ENCODE data around the gene EXD1. TPM values are rescaled to one million over a fixed set of nuclear protein-coding genes. Genes with fewer than 3 reads are reported as not detected.

The EXD1 gene
- polyA plus RNA-seq, 1 donor (not counting 4 experiments of a cell fraction or from before 2014, with no cell fraction given) = 0.16 TPM

GRCh38 chr15:41205315-41205714, 25.2 kb downstream of the EXD1 start:
- H3K4me1 ChIP-seq (ENCODE audit: control insufficient read depth, extremely low read depth, insufficient read depth, low read length) = peaks cover 17% of the 10 kb centered on the region
- FAIRE-seq = no peak
- dilution Hi-C loops (cut with MboI; ENCODE audit: extremely low pct_ligation_motif_present, low sequenced_read_pairs) = no loop called here

GRCh38 chr15:41203395-41203794, 27.2 kb downstream of the EXD1 start:
- Histone ChIP-seq H3K4me1 (ENCODE audit: control insufficient read depth, extremely low read depth, insufficient read depth, low read length) (peaks cover 10% of the 10 kb centered on the region), H3K9ac (ENCODE audit: control insufficient read depth, extremely low read depth, insufficient read depth, low read length) (no peak overlapping the region), H3K27me3 (ENCODE audit: control insufficient read depth, extremely low read depth, insufficient read depth, low read length) (no peaks in the 10 kb centered on the region), H3K9me1 (ENCODE audit: control insufficient read depth, extremely low read depth, insufficient read depth, low read length) (no peaks in the 10 kb centered on the region), H3K4me3 (ENCODE audit: control insufficient read depth in 2 of 3, extremely low read depth in 1 of 3, insufficient read depth in 2 of 3, low read depth in 1 of 3, low read length in 3 of 3) (no peak overlapping the region), H4K20me1 (ENCODE audit: control insufficient read depth, extremely low read depth, insufficient read depth, low read length) (no peaks in the 10 kb centered on the region), H3K9me3 (ENCODE audit: control insufficient read depth, low read depth, low read length) (no peaks in the 10 kb centered on the region), H2AFZ (ENCODE audit: control insufficient read depth, low read length) (no peak overlapping the region), H3K36me3 (ENCODE audit: control insufficient read depth in 2 of 2, extremely low read depth in 1 of 2, insufficient read depth in 2 of 2, low read length in 2 of 2) (no peaks in the 10 kb centered on the region), H3K4me2 (ENCODE audit: control insufficient read depth, extremely low read depth, insufficient read depth, low read depth, low read length) (no peak overlapping the region), H3K27ac (ENCODE audit: control insufficient read depth, insufficient read depth, low read length) (no peak overlapping the region), H3K79me2 (ENCODE audit: control insufficient read depth, insufficient read depth, low read length) (no peaks in the 10 kb centered on the region)
- no peak for TF ChIP-seq EZH2 (IDR thresholded peaks at IDR 0.05; ENCODE audit: low read length)
- no peak for TF ChIP-seq CTCF (optimal IDR thresholded peaks at IDR 0.05 in 1 of 3, IDR thresholded peaks at IDR 0.05 in 1 of 3, conservative IDR thresholded peaks at IDR 0.05 in 1 of 3; ENCODE audit: extremely low read depth in 1 of 3, insufficient read depth in 2 of 3, low read length in 3 of 3)
- DNase-seq (ENCODE audit: low read depth, low spot score) (no peak), FAIRE-seq (no peak)
- dilution Hi-C loops (cut with MboI; ENCODE audit: extremely low pct_ligation_motif_present, low sequenced_read_pairs) = no loop called here

More at GRCh38 chr15:41205315-41205714, 25.2 kb downstream of the EXD1 start:
- Histone ChIP-seq H3K9ac (ENCODE audit: control insufficient read depth, extremely low read depth, insufficient read depth, low read length) (no peak overlapping the region), H3K4me2 (ENCODE audit: control insufficient read depth, extremely low read depth, insufficient read depth, low read depth, low read length) (no peak overlapping the region), H2AFZ (ENCODE audit: control insufficient read depth, low read length) (no peak overlapping the region), H3K36me3 (ENCODE audit: control insufficient read depth in 2 of 2, extremely low read depth in 1 of 2, insufficient read depth in 2 of 2, low read length in 2 of 2) (no peaks in the 10 kb centered on the region), H3K79me2 (ENCODE audit: control insufficient read depth, insufficient read depth, low read length) (no peaks in the 10 kb centered on the region), H4K20me1 (ENCODE audit: control insufficient read depth, extremely low read depth, insufficient read depth, low read length) (no peaks in the 10 kb centered on the region), H3K9me1 (ENCODE audit: control insufficient read depth, extremely low read depth, insufficient read depth, low read length) (no peaks in the 10 kb centered on the region), H3K4me3 (ENCODE audit: control insufficient read depth in 2 of 3, extremely low read depth in 1 of 3, insufficient read depth in 2 of 3, low read depth in 1 of 3, low read length in 3 of 3) (no peak overlapping the region), H3K27ac (ENCODE audit: control insufficient read depth, insufficient read depth, low read length) (no peak overlapping the region), H3K9me3 (ENCODE audit: control insufficient read depth, low read depth, low read length) (no peaks in the 10 kb centered on the region), H3K27me3 (ENCODE audit: control insufficient read depth, extremely low read depth, insufficient read depth, low read length) (no peaks in the 10 kb centered on the region)
- DNase-seq (ENCODE audit: low read depth, low spot score) = no peak
- TF ChIP-seq EZH2 (IDR thresholded peaks at IDR 0.05; ENCODE audit: low read length) (no peak), CTCF (optimal IDR thresholded peaks at IDR 0.05 in 1 of 3, IDR thresholded peaks at IDR 0.05 in 1 of 3, conservative IDR thresholded peaks at IDR 0.05 in 1 of 3; ENCODE audit: extremely low read depth in 1 of 3, insufficient read depth in 2 of 3, low read length in 3 of 3) (no peak)

All from keratinocyte (primary cell).